Spleen (tissue), 7 donors: ENCODE measurements around the gene DUSP9.

Source experiments
- POLR2A ChIP-seq, 3 donors: fragments of 450-650 bp; IDR thresholded peaks; one replicate each; pipeline ENCODE4 v1.5.1; 2017; ENCODE audit warnings: antibody characterized with exemption in 3 of 3, mild to moderate bottlenecking in 1 of 3
- TF ChIP-seq, protein P1 (sequence below), 11 experiments: fragments of 200-600 bp in 7 of 11; fragments of 450-650 bp in 4 of 11; sonication (generic) in 4 of 11; IDR thresholded peaks in 8 of 11; conservative IDR thresholded peaks in 3 of 11; 1 replicate in 7 of 11; 2 replicates in 4 of 11; pipeline versions ENCODE4 v1.4.0 to v1.8.0; 2016 to 2021; ENCODE audit warnings: antibody characterized with exemption in 11 of 11, inconsistent platforms in 4 of 11, mild to moderate bottlenecking in 1 of 11
- donor health status: DM: no; HTN: no; CAD: no; lungs with moderate emphysema.
- donor health status: DM: no; HTN: no; CAD: no.
- donor health status: DM: no; HTN: no; CAD: no.

DNA sequence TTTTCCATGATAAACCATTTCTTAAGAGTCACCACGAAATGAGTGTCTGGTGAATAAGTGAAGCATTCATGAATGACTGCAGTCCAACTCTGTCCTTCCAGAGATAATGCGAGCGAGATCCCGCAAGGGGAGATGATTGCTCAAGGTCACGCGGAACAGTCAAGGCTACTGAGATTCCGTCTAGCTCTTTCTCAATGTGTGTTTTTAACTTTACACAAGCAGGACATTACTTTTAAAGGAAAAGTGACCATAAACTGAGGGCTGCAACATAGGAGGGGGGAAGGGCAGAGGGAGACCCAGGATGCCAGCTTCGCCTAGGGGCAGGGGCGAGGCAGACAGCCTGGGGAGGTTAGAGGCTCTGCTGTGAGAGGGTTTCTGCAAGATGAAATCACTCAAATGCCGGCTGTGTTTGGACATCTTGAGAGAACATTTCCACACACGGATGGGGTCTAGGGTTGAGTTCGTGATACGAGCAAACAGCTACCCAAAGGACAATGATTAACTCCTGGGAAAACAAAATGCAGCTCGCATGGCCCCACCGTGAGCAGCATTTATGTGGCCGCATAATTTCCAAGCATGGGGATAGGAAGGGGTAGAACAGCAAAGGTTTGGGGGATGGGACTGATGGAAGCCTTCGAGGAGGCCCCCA, 24.2 kb upstream of the DUSP9 start:
- TF ChIP-seq POLR2A (IDR thresholded peaks at IDR 0.05): no peak
- TF ChIP-seq, protein P1, sequence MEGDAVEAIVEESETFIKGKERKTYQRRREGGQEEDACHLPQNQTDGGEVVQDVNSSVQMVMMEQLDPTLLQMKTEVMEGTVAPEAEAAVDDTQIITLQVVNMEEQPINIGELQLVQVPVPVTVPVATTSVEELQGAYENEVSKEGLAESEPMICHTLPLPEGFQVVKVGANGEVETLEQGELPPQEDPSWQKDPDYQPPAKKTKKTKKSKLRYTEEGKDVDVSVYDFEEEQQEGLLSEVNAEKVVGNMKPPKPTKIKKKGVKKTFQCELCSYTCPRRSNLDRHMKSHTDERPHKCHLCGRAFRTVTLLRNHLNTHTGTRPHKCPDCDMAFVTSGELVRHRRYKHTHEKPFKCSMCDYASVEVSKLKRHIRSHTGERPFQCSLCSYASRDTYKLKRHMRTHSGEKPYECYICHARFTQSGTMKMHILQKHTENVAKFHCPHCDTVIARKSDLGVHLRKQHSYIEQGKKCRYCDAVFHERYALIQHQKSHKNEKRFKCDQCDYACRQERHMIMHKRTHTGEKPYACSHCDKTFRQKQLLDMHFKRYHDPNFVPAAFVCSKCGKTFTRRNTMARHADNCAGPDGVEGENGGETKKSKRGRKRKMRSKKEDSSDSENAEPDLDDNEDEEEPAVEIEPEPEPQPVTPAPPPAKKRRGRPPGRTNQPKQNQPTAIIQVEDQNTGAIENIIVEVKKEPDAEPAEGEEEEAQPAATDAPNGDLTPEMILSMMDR (IDR thresholded peaks at IDR 0.05 in 8 of 11, conservative IDR thresholded peaks at IDR 0.05 in 3 of 11): no peak
